Effector CD4-positive, alpha-beta T cell (primary cell): Measurements from ENCODE around the gene HSPE1.
"Not testable (repeated sequence)": the region's sequence is repeated elsewhere in the genome, so short reads cannot be mapped to it uniquely, and the experiment has no call there.

ENCODE experiments used
- DNase-seq: peaks from one replicate; pipeline ENCODE4 v3.0.0-alpha.2; 2020
- total RNA-seq: gene quantifications from one replicate; lab custom pipeline; 2026; lab: John Stamatoyannopoulos, UW

Gene HSPE1
- 28.7 reads per million, percentile 55 among the genes with 10 or more reads in this experiment for total RNA-seq

DNA sequence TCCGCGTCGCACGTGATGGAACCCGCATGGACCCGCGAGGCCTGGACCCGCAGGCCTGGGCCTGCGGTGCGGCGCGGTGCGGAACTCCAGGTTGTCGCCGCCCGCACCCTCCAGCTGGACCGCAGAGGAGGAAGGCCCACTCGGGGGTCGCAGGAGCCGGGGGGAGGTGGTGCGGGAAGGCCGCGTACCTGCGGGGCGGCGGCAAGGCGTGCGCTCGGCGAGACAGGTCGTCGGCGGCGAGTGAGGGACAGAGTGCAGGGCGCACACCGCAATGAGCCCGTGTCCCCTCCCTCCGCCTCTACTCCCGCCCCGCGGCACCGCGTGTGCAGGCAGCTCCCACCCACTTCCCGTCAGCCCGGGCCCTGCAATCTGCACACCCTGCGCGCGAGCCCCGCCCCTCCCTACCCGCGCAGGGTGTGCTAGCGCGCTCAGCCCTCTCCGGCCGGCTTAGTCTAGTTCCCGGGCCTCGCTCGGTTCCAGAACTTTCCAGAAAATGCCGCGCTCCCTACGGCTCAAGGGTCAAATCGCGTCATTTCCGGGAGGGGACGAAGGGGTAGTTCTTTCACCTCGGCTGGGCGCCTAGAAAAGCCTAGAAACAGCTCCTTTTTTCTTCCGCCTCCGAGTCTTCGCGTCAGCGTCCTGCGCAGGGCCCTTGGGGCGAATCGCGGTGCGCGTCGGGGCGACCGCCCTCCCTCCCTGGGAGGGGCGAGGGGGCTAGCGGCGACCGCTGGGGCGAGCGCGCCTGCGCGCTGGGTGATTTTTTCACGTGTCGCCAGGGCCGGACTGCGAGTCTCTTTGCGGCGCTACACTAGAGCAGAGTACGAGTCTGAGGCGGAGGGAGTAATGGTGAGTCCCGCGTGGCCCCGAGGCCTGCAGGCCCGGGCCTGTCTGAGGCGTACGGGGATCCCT, at the start of gene HSPE1, which contains the start of gene HSPD1:
TSS of gene HSPE1 (plus strand) at position 786 of the 909 bp plus-strand sequence. CDS start at position 844, 58 bp downstream.
TSS of gene HSPD1 (minus strand) at position 247 of the 909 bp plus-strand sequence. CDS start 992 bp downstream, outside the sequence.
- peak; percentile 94 for DNase-seq

DNA sequence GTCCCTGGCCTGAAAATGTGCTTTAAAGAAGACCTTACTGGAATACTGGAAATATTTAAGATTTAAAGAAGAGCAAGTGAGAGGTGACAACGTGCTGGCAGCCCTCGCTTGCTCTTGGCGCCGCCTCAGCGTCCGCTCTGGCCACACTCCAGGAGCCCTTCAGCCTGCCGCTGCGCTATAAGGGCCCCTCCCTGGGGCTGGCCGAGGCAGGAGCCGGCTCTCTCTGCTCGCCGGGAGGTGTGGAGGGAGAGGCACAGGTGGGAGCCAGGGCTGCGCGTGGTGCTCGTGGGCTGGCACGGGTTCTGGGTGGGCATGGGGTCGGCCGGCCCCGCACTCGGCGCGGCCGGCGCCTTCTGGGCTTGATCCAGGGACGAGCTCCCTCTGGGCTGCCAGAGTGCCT, 49.7 kb upstream of the HSPE1 start:
- no peak for DNase-seq

GRCh38 chr2:197450935-197451358, 49.2 kb upstream of the HSPE1 start:
- DNase-seq, result not testable (repeated sequence)

- no peak for DNase-seq
These were observed 47.4 kb upstream of the HSPE1 start for GRCh38 chr2:197452754-197453122.

DNA sequence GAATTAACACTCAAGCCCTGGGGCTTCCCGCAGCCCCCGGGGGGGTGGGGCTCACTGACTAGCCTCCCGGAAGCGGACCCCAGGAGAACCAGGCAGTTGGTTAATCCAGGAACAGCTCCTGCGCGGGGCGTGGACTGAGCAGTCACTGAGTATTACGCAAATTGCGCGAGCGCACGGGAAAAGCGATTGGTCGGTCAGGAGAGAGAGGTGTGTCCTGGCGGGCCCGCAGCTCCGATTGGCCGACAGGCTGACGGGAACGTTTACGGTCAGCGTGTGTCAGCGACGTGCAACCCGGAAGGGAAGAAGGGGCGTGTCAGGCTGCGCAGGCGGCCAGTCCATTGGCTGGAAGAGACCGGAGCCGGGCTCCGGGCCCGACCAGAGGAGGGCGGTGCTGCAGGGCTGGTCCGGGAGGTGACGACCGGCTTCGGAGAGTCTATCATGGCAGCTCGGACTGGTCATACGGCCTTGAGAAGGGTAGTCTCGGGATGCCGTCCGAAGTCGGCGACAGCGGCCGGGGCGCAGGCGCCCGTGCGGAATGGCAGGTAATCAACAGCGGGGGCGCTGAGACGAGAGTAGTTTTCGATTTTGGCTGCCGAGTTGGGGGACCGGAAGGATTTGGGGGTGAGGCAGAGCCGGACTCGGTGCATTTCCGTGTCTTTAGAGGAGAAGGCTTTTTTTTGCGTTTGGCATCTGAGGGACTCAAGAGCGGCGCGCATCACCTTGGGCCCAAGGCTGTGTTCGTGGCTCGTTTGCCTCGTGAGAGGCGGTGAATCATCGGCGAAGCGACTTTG, 46.9 kb upstream of the HSPE1 start, which contains the start of gene COQ10B:
TSS of gene COQ10B (plus strand) at position 430 of the 791 bp plus-strand sequence. CDS start at position 439, 9 bp downstream.
- peak; percentile 98 for DNase-seq

GRCh38 chr2:197453914-197454398, 46.2 kb upstream of the HSPE1 start:
- DNase-seq, result no peak

GRCh38 chr2:197454923-197455322, 45.3 kb upstream of the HSPE1 start:
- DNase-seq, result no peak

DNA sequence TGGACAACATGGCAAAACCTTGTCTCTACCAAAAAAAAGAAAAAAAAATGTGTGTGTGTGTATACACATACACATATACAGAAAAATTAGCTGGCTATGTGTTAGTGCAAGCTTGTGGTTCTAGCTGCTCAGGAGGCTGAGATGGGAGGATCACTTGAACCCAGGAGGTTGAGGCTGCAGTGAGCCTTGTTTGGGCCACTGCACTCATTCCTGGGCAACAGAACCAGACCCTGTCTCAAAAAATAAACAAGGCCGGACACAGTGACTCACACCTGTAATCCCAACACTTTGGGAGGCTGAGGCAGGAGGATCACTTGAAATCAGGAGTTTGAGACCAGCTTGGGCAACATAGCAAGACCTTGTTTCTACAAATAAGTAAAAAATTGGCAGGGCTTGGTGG, 44.8 kb upstream of the HSPE1 start:
- DNase-seq, result no peak

GRCh38 chr2:197460649-197461048, 39.5 kb upstream of the HSPE1 start:
- no peak for DNase-seq

DNA sequence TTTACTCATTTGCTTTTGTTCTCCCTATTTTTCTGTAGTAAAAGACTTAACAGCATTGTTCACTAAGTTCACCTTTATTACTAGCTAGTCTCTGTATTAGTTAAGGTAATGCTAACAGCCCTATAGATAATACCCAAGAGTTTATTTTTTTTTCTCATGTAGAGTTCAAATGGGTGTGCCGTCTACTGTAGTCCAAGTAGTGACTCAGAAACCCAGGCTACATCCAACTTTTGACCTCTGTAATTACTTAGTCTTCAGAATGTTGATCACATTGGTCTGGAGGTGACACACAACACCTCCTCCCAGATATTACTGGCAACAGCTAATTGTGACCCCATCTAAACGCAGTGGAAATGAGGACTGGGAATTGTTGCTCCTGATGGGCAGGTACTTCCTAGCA, 39.1 kb upstream of the HSPE1 start:
- DNase-seq, result no peak

DNA sequence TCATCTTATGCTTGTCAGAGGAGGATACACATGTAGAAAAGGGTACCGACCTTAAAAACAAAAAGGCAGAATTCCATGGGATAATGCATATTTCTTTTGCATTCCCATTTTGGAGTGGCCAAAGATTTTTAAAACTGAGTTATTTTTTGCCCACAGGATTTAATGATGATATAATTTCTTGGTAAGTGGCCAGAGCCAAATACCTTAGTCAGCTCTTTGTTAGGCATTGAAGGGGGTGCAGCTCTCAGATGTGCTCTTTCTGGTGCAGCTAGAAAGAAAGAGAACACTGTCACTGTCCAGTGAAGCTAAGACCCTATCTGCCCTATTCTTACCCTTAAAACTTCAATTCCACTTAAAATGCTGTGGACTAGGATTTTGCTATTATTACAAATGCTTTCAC, 36.0 kb upstream of the HSPE1 start:
- DNase-seq, result no peak

DNA sequence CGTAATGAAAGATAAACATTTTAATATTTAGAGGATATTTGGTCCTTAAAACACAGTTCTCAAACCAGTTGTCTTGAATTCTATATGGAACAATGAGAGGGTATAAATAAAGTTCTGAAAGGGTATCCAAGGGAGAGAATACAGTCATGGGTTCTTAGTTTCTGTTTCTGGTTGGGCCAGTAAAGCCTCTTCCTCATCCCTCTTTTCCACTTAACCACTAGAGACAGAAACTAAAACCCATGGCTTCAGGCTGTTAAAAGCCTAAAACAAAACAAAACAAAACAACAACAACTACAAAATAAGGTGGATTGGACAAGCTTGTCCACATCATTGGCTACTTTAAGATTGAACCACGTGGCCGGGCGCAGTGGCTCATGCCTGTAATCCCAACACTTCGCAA, 28.0 kb upstream of the HSPE1 start:
- no peak for DNase-seq

DNA sequence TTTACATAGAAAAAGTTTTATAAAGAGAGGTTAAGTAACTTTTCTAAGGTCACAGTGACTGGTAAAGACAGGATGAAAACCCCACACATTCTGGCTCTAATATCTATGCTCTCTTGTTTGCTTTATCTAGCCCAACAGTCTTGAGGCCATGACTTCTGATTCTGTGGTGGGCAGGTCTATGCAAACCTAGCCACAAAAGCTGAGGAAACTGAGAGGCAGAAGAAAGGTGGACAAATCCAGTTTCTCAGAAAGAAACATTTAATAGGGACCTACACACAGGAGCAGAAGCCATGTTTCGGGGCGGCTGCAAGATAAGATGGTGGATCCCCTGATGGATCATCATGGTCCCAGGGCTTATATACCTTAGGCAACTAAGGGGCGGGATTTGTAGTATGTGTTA, 22.4 kb upstream of the HSPE1 start:
- no peak for DNase-seq

GRCh38 chr2:197480165-197481036, 19.8 kb upstream of the HSPE1 start:
- no peak for DNase-seq

GRCh38 chr2:197484248-197484647, 15.9 kb upstream of the HSPE1 start:
- not testable (repeated sequence) for DNase-seq

GRCh38 chr2:197486175-197486574, 14.0 kb upstream of the HSPE1 start:
- DNase-seq, result no peak

- no peak for DNase-seq
These were observed 12.8 kb upstream of the HSPE1 start for GRCh38 chr2:197487385-197487784.

GRCh38 chr2:197495433-197496134, 4.6 kb upstream of the HSPE1 start:
- DNase-seq, result no peak

DNA sequence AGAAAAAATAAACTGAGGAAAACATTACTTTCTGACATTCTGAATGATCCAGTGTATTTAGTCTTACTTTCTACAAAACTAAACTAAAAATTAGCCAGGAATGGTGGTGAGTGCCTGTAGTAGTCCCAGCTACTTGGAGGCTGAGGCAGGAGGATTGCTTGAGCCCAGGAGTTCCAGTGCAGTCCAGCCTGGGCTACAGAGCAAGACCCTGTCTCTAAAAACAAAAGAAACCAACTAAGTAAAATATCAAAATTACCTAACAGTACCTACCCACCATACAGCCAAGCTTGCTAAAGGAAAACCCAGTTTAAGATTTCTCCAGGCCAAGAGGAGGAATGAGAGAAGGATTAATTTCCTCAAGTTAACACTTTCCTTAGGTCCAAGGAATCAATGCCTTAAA, 3.5 kb upstream of the HSPE1 start:
- no peak for DNase-seq

- DNase-seq, result no peak
These were observed 2.9 kb upstream of the HSPE1 start for GRCh38 chr2:197497326-197497725.

- no peak for DNase-seq
These were observed 1.8 kb upstream of the HSPE1 start for GRCh38 chr2:197498235-197498936.
